ENCODE results near the gene PDGFRB.

Gene PDGFRB

DNA sequence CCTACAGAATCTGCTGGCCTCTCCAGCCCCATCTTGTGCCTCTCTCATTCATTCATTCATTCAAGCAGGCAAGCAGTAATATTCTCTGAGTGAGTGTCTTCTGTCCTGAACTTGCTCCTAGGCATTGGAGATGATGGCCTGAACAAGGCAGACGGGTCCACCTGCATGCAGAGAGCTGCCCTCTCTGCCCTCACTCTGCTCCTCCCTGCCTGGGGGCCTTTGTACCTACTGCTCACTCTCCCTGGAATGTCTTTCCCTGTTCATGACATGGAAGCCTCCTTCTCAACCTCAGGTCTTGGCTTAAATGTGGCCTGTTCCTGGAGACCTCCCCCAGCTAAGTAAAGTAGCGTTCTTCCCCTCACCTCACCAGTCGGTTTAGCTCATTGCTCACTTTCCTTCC lies 17.5 kb upstream of the PDGFRB start (continued):
- TF ChIP-seq TSHZ1 (tag by site-specific recombination; IDR thresholded peaks at IDR 0.05; ENCODE audit: borderline replicate concordance) (no peak), OSR2 (tag by site-specific recombination; IDR thresholded peaks at IDR 0.05) (no peak), ZNF768 (tag by site-specific recombination; IDR thresholded peaks at IDR 0.05) (no peak)

- ChIA-PET POLR2A (interaction anchor here (1.2 kb wide), 1 partner anchor 748 kb away, joined by 3 read pairs; no protein-coding TSS in a partner anchor), CTCF (interaction anchor here (1.1 to 1.8 kb wide), 2 partner anchors 11 to 166 kb away, joined by 5 read pairs; no protein-coding TSS in a partner anchor)
- no peaks in the 10 kb centered on the region for H3K36me3 ChIP-seq (ENCODE audit: control insufficient read depth in 2 of 2, insufficient read depth in 1 of 2, low read length in 2 of 2)
- no peak overlapping the region for H3K4me3 ChIP-seq (ENCODE audit: low read depth, low read length)
- H3K9me3 ChIP-seq (ENCODE audit: control insufficient read depth, insufficient read depth, low read depth, low read length), result no peaks in the 10 kb centered on the region
- no peak overlapping the region for H3K27ac ChIP-seq (ENCODE audit: extremely low read depth, low read depth, low read length)
- TF ChIP-seq ZNF776 (tag by site-specific recombination; IDR thresholded peaks at IDR 0.05; ENCODE audit: borderline replicate concordance), result no peak
- TF ChIP-seq ZIC2 (tag by site-specific recombination; IDR thresholded peaks at IDR 0.05), result peak; percentile 29
- no peaks in the 10 kb centered on the region for H3K4me1 ChIP-seq (ENCODE audit: control insufficient read depth, insufficient read depth, low read length)
Observed at GRCh38 chr5:150172556-150172955, 16.9 kb upstream of the PDGFRB start.

DNA sequence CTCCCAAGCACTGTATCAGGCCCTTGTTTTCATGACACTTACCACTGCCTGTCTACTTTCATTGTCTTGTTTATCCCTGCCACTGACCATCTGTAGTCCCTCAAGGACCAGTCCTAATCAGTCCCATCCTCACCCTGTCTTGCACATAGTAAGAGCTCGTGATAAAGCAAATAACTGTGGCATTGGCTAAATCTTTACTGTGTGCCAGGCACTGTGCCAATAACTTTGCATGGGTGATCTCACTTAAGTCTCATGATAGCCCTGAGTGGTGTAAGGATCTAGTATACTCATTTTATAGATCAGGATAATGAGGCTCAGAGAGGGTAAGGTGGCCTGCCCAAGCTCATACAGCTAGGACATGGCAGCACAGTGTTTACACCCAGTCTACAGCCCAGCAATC lies 16.5 kb upstream of the PDGFRB start:
- Histone ChIP-seq H3K36me3 (ENCODE audit: control insufficient read depth in 2 of 2, insufficient read depth in 1 of 2, low read length in 2 of 2) (no peaks in the 10 kb centered on the region), H3K4me3 (ENCODE audit: low read depth, low read length) (no peak overlapping the region), H3K27ac (ENCODE audit: extremely low read depth, low read depth, low read length) (no peak overlapping the region), H3K9me3 (ENCODE audit: control insufficient read depth, insufficient read depth, low read depth, low read length) (no peaks in the 10 kb centered on the region), H3K4me1 (ENCODE audit: control insufficient read depth, insufficient read depth, low read length) (no peaks in the 10 kb centered on the region)
- TF ChIP-seq ZNF518A (tag by site-specific recombination; conservative IDR thresholded peaks at IDR 0.05; ENCODE audit: low read depth), result no peak
- no peak for TF ChIP-seq REST (tag by site-specific recombination; IDR thresholded peaks at IDR 0.05)
- TF ChIP-seq ZNF704 (tag by site-specific recombination; IDR thresholded peaks at IDR 0.05), result no peak
- TF ChIP-seq GLI2 (tag by site-specific recombination; IDR thresholded peaks at IDR 0.05; ENCODE audit: borderline replicate concordance, low read depth), result no peak
- no peak for TF ChIP-seq ZNF544 (tag by site-specific recombination; IDR thresholded peaks at IDR 0.05)
- TF ChIP-seq ZNF654 (tag by site-specific recombination; IDR thresholded peaks at IDR 0.05; ENCODE audit: low read depth), result no peak
- TF ChIP-seq ZNF600 (tag by site-specific recombination; IDR thresholded peaks at IDR 0.05), result no peak
- TF ChIP-seq SCRT2 (tag by site-specific recombination; IDR thresholded peaks at IDR 0.05), result no peak
- no peak for TF ChIP-seq ZNF341 (tag by site-specific recombination; IDR thresholded peaks at IDR 0.05; ENCODE audit: low read depth)
- no peak for TF ChIP-seq ZNF146 (tag by site-specific recombination; IDR thresholded peaks at IDR 0.05)
- no peak for TF ChIP-seq ZBTB49 (tag by site-specific recombination; IDR thresholded peaks at IDR 0.05; ENCODE audit: low read depth)
- POLR2A ChIA-PET, result interaction anchor here (0.6 to 1.2 kb wide), 2 partner anchors 150 to 748 kb away, joined by 3 to 10 read pairs; no protein-coding TSS in a partner anchor
- CTCF ChIA-PET, result interaction anchor here (1.1 to 1.8 kb wide), 3 partner anchors 10 to 166 kb away, joined by 3 to 5 read pairs (median 5); no protein-coding TSS in a partner anchor

Measured in HEK293 (cell line).